OCI-LY7 (cell line): ENCODE results near the gene BICRAL.

Experiments used
- CTCF ChIP-seq: fragments of 200-600 bp; sonication (generic); conservative IDR thresholded peaks from 2 replicates; pipeline ENCODE4 v1.5.1; 2014; ENCODE audit warnings: mild to moderate bottlenecking, antibody characterized with exemption, low read length, moderate library complexity, mixed read lengths
- EZH2phosphoT487 ChIP-seq: fragments of 200-600 bp; sonication (generic); IDR thresholded peaks from 2 replicates; pipeline ENCODE4 v1.6.1; 2018; ENCODE audit warnings: low read depth, borderline replicate concordance, mild to moderate bottlenecking, mixed run types, antibody characterized with exemption, low read length, moderate library complexity, mixed read lengths

DNA sequence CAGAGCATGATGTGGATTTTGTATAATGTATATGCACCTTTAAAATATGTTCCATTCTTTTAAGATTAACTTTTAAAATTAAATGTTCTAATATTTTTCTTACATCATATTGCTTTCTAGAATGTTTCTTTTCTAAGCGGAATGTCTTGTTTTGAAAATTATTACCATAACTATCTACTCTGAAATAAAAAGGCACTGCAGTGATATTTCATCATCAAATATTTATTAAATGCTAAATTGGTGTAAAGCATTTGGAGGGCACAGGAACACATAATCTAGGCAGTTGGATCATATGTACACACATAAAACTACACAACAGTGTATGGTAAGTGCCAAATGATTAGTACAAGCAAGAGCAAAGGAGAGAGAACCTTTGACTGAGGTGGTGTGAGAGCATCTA is 13.8 kb downstream of the BICRAL start:
- no peak for TF ChIP-seq CTCF
- TF ChIP-seq EZH2phosphoT487: no peak
